Tibial artery (tissue), 4 donors: ENCODE results near the gene C4BPB.

Experiments used
- DNase-seq, 2 donors: peaks; one replicate each; pipeline ENCODE4 v3.0.0-alpha.2; 2019
- H3K27ac ChIP-seq, 2 donors: fragments of 200-600 bp; sonication (generic) in 1 of 2; 1 replicate in 1 of 2; 2 replicates in 1 of 2; pipeline ENCODE4 v1.5.1; 2018 to 2019; ENCODE audit warnings: mild to moderate bottlenecking in 1 of 2
- H3K27me3 ChIP-seq, 2 donors: fragments of 200-600 bp; sonication (generic) in 1 of 2; one replicate each; pipeline versions ENCODE4 v1.5.1 to v1.6.0; 2016 to 2019
- H3K36me3 ChIP-seq, 3 donors: fragments of 200-600 bp; sonication (generic) in 2 of 3; one replicate each; pipeline ENCODE4 v1.5.1; 2016 to 2019; ENCODE audit warnings: mild to moderate bottlenecking in 2 of 3
- H3K4me1 ChIP-seq, 4 donors: fragments of 200-600 bp; sonication (generic) in 2 of 4; 1 replicate in 3 of 4; 2 replicates in 1 of 4; pipeline ENCODE4 v1.5.1; 2016 to 2019
- H3K4me3 ChIP-seq, 2 donors: fragments of 200-600 bp; sonication (generic) in 1 of 2; 1 replicate in 1 of 2; 2 replicates in 1 of 2; pipeline ENCODE4 v1.5.1; 2018 to 2019; ENCODE audit warnings: mild to moderate bottlenecking in 2 of 2
- H3K9me3 ChIP-seq, 3 donors: fragments of 200-600 bp; sonication (generic) in 1 of 3; one replicate each; pipeline ENCODE4 v1.5.1; 2016 to 2019
- CTCF ChIP-seq, 2 experiments: fragments of 200-600 bp in 1 of 2; fragments of 450-650 bp in 1 of 2; IDR thresholded peaks; one replicate each; pipeline ENCODE4 v1.5.1; 2017 to 2019; ENCODE audit warnings: antibody characterized with exemption in 2 of 2, mild to moderate bottlenecking in 1 of 2, moderate library complexity in 1 of 2
- intact Hi-C: fragments of 100-400 bp; cut with DNase I; formaldehyde crosslinking; loops from one replicate; pipeline ENCODE4 v1.15.0; 2023; ENCODE audit warnings: low total_unique reads

C4BPB gene

GRCh38 chr1:207056673-207057072, 32.0 kb upstream of the C4BPB start:
- Histone ChIP-seq H3K9me3 (no peaks in the 10 kb centered on the region), H3K27me3 (no peaks in the 10 kb centered on the region), H3K27ac (no peak overlapping the region), H3K4me1 (peaks cover 0 to 17% (median 8%) of the 10 kb centered on the region in 4 donors), H3K4me3 (no peak overlapping the region), H3K36me3 (peaks cover 4 to 5% (median 4%) of the 10 kb centered on the region in 3 donors)
- no peak for DNase-seq
- TF ChIP-seq CTCF (IDR thresholded peaks at IDR 0.05) = no peak
- intact Hi-C loops = no loop called here

DNA sequence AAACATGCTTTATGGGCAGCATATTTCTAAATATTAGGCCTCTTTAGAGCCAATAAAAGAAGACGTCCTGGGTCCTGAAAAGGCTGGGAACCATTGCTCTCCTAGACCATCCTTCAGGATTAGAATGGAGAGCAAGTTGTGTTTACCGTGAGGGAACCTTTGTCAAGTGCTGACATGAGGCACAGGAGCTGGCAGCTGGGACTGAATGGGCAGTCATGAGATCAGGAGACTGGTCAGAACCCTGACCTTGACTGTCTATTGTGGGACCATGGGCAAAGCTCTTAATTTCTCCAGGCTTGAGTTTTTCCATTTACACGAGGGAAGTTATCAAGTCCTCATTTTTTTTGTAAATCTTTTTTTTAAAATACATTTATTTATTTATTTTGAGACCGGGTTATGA, 30.4 kb upstream of the C4BPB start:
- Histone ChIP-seq H3K27me3 (no peaks in the 10 kb centered on the region), H3K36me3 (peaks cover 9 to 21% (median 19%) of the 10 kb centered on the region in 3 donors), H3K27ac (no peak overlapping the region), H3K4me3 (no peak overlapping the region), H3K9me3 (no peaks in the 10 kb centered on the region), H3K4me1 (peaks cover 0 to 8% (median 0%) of the 10 kb centered on the region in 4 donors)
- intact Hi-C loops = no loop called here
- TF ChIP-seq CTCF (IDR thresholded peaks at IDR 0.05) = no peak
- DNase-seq = no peak

DNA sequence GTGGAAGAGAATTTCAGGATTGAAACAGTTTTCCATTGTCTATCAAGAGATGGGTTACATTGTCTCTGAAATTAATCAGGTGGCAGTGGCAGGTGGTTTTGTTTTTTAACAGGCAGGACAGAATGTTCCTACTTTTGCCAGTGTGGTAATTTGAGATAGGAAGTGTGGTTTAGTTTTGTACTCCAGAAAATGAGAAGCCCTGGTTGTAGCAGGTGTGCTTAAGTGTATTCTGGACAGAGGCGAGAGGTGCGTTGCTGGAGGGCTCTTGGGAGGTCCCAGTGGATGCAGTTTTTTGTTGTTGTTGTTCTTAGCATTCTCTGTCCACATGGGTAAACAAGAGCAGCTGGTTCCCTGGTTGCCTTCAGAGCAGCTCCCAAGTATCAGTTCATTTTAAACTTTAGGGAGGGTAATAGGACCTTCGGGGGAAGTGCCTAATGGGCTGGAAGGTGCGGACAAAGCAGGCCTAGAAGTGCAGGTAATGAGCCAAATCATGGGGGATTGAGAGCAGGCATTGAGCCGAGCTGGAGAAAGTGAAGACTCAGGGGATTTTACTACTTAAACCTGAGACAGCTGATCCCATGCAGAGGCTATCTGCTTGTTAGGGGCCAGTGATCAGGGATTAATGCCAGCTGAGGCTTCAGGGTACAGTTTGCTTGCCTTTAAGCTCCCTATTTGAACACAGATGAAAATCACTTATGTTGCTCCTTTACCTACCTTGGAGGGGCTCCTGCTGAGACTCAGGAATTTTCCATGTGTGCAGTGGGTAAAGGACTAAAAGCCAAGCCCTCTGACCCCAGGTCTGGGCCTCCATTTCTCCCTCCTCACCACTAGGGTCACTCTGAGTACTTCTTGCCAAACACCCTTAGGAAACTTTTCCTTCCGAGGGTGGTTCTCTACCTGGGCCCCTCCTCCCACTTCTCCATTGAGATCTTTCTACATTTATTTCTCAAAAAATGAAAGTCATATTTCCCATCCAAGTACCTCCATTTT, 29.5 kb upstream of the C4BPB start:
- no peak overlapping the region for H3K27ac ChIP-seq
- H3K4me3 ChIP-seq = no peak overlapping the region
- H3K36me3 ChIP-seq = peaks cover 9 to 30% (median 24%) of the 10 kb centered on the region in 3 donors
- no peaks in the 10 kb centered on the region for H3K27me3 ChIP-seq
- no peaks in the 10 kb centered on the region for H3K9me3 ChIP-seq
- DNase-seq = no peak
- TF ChIP-seq CTCF (IDR thresholded peaks at IDR 0.05) = no peak
- intact Hi-C loops = no loop called here
- H3K4me1 ChIP-seq = no peaks in the 10 kb centered on the region

- intact Hi-C loops = no loop called here
- no peak overlapping the region for H3K4me3 ChIP-seq
- no peak overlapping the region for H3K27ac ChIP-seq
These were observed 28.8 kb upstream of the C4BPB start for GRCh38 chr1:207059881-207060280.

DNA sequence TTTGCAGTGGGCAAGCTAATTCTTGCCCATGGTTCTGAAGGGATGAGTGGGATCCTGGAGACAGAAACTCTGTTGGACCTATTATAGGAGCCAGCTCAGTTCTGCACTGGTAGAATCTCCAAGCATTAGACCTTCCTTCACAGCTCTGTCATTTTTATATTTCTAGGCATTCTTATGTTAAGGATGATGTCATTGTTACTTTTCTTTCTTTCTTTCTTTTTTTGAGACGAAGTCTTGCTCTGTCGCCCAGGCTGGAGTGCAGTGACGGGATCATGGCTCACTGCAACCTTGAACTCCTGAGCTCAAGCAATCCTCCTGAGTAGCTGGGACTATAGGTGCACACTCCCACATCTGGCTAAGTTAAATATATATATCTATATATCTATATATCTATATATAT, 28.1 kb upstream of the C4BPB start:
- intact Hi-C loops = no loop called here
- H3K27me3 ChIP-seq = no peaks in the 10 kb centered on the region
- H3K9me3 ChIP-seq = no peaks in the 10 kb centered on the region
- H3K4me3 ChIP-seq = no peak overlapping the region
- H3K36me3 ChIP-seq = peaks cover 13 to 45% (median 39%) of the 10 kb centered on the region in 3 donors
- no peak for DNase-seq
- no peak overlapping the region for H3K27ac ChIP-seq
- no peak for TF ChIP-seq CTCF (IDR thresholded peaks at IDR 0.05)
- H3K4me1 ChIP-seq = no peaks in the 10 kb centered on the region

More at GRCh38 chr1:207059881-207060280, 28.8 kb upstream of the C4BPB start:
- Histone ChIP-seq H3K36me3 (peaks cover 9 to 37% (median 32%) of the 10 kb centered on the region in 3 donors), H3K4me1 (no peaks in the 10 kb centered on the region), H3K9me3 (no peaks in the 10 kb centered on the region), H3K27me3 (no peaks in the 10 kb centered on the region)
- DNase-seq = no peak
- TF ChIP-seq CTCF (IDR thresholded peaks at IDR 0.05) = no peak
